HepG2 (cell line): ENCODE data around the gene PSAP. TPM values are rescaled to one million over a fixed set of nuclear protein-coding genes. Genes with fewer than 3 reads are reported as not detected.

Experiments
- ARNTL ChIP-seq: sonication (generic); formaldehyde crosslinking; IDR thresholded peaks from 2 replicates; pipeline ENCODE4 v1.4.0; 2020; ENCODE audit warnings: mild to moderate bottlenecking, missing genetic modification reagents
- CCDC6 ChIP-seq: sonication (generic); formaldehyde crosslinking; IDR thresholded peaks from 2 replicates; pipeline ENCODE4 v1.8.1; 2022; ENCODE audit warnings: mild to moderate bottlenecking, missing genetic modification reagents, moderate library complexity
- EED ChIP-seq: sonication (generic); formaldehyde crosslinking; IDR thresholded peaks from 2 replicates; pipeline ENCODE4 v1.5.0; 2020; ENCODE audit warnings: mild to moderate bottlenecking, missing genetic modification reagents
- ELF3 ChIP-seq: IDR thresholded peaks from 2 replicates; pipeline ENCODE4 v1.6.1; 2016; ENCODE audit warnings: missing genetic modification reagents, missing compliant biosample characterization
- FOXA3 ChIP-seq: IDR thresholded peaks from 2 replicates; pipeline ENCODE4 v1.6.1; 2016; ENCODE audit warnings: missing genetic modification reagents, missing compliant biosample characterization
- HDAC6 ChIP-seq: fragments of 200-600 bp; sonication (generic); IDR thresholded peaks from 2 replicates; pipeline ENCODE4 v1.7.0; 2017; ENCODE audit warnings: mild to moderate bottlenecking, antibody characterized with exemption, low read length, low read depth
- KDM5B ChIP-seq: sonication (generic); formaldehyde crosslinking; IDR thresholded peaks from 2 replicates; pipeline ENCODE4 v1.4.0; 2020; ENCODE audit warnings: missing genetic modification reagents, mild to moderate bottlenecking, borderline replicate concordance
- MED13 ChIP-seq: sonication (generic); formaldehyde crosslinking; IDR thresholded peaks from 2 replicates; pipeline ENCODE4 v1.5.0; 2020; ENCODE audit warnings: missing genetic modification reagents
- MIER2 ChIP-seq: IDR thresholded peaks from 2 replicates; pipeline ENCODE4 v1.6.1; 2016; ENCODE audit warnings: missing biosample characterization, missing genetic modification reagents
- MIER3 ChIP-seq: IDR thresholded peaks from 2 replicates; pipeline ENCODE4 v1.6.1; 2016; ENCODE audit warnings: missing compliant biosample characterization, borderline replicate concordance
- SIN3B ChIP-seq: fragments of 150-350 bp; IDR thresholded peaks from 2 replicates; pipeline ENCODE4 v1.6.1; 2014; ENCODE audit warnings: low read length
- TCF7L2 ChIP-seq: IDR thresholded peaks from 2 replicates; pipeline ENCODE4 v1.6.1; 2011; ENCODE audit warnings: mild to moderate bottlenecking, low read depth, low read length, moderate library complexity
- ZBTB43 ChIP-seq: sonication (generic); formaldehyde crosslinking; conservative IDR thresholded peaks from 2 replicates; pipeline ENCODE4 v1.4.0; 2020; ENCODE audit warnings: missing genetic modification reagents
- ZFP41 ChIP-seq: sonication (generic); formaldehyde crosslinking; IDR thresholded peaks from 2 replicates; pipeline ENCODE4 v1.4.0; 2020; ENCODE audit warnings: mild to moderate bottlenecking, missing genetic modification reagents, borderline replicate concordance
- ZNF607 ChIP-seq: sonication (generic); formaldehyde crosslinking; IDR thresholded peaks from 2 replicates; pipeline ENCODE4 v1.5.1; 2020; ENCODE audit warnings: missing genetic modification reagents, mild to moderate bottlenecking, borderline replicate concordance
- ZNF646 ChIP-seq: sonication (generic); formaldehyde crosslinking; IDR thresholded peaks from 2 replicates; pipeline ENCODE4 v1.9.0; 2021; ENCODE audit warnings: mild to moderate bottlenecking, missing genetic modification reagents
- ZNF776 ChIP-seq: sonication (generic); formaldehyde crosslinking; IDR thresholded peaks from 2 replicates; pipeline ENCODE4 v1.4.0; 2020; ENCODE audit warnings: mild to moderate bottlenecking, missing genetic modification reagents
- ZNF800 ChIP-seq: sonication (generic); formaldehyde crosslinking; IDR thresholded peaks from 2 replicates; pipeline ENCODE4 v1.4.0; 2020; ENCODE audit warnings: missing genetic modification reagents
- ZSCAN12 ChIP-seq: sonication (generic); formaldehyde crosslinking; IDR thresholded peaks from 2 replicates; pipeline ENCODE4 v1.9.0; 2021; ENCODE audit warnings: mild to moderate bottlenecking, missing genetic modification reagents
- polyA plus RNA-seq, 8 experiments: library from polyadenylated mRNA; depleted of rRNA in 3 of 8; stranded (reverse) in 7 of 8; unstranded in 1 of 8; fragments of >200 nt; fragmentation: Illumina TruSeq in 4 of 8; extraction: Trizol in 4 of 8; gene quantifications; 2 replicates each; pipeline versions ENCODE4 v1.2.1 to v1.2.3, GENCODE V29; 2011 to 2016; ENCODE audit warnings: low read depth in 4 of 8, missing spikeins in 1 of 8, mixed read lengths in 1 of 8; ENCODE audit not compliant: insufficient read depth in 1 of 8
- total RNA-seq, 5 experiments: library from RNA; depleted of rRNA; stranded (reverse); fragments of >200 nt; fragmentation: Illumina TruSeq; extraction: Trizol; gene quantifications; 2 replicates each; pipeline ENCODE4 v1.2.3, GENCODE V29; 2016; ENCODE audit warnings: low read depth in 1 of 5

PSAP gene
- total and polyA plus RNA-seq, 2 of the 13 experiments (the other 11 are each of a cell fraction or from before 2014, with no cell fraction given), result 323 to 643 TPM

GRCh38 chr10:71850743-71851464 lies at the start of gene PSAP (continued):
- TF ChIP-seq ZNF607 (CRISPR knock-in tag), result 0 out of 2 replicates have a peak, but pooled peaks have one; percentile 25
- peak; percentile 85 for TF ChIP-seq ARNTL (CRISPR knock-in tag)
- no peak for TF ChIP-seq HDAC6
- TF ChIP-seq CCDC6, result 0 out of 2 replicates have a peak, but pooled peaks have one; percentile 72
- peak; percentile 30; the same call in 1 of the 2 replicates for TF ChIP-seq FOXA3 (CRISPR knock-in tag)
- no peak; the same call in 1 of the 2 replicates for TF ChIP-seq ZBTB43
- TF ChIP-seq ZNF776 (CRISPR knock-in tag), result peak; percentile 10; the same call in 1 of the 2 replicates
- TF ChIP-seq MED13 (CRISPR knock-in tag), result peak; percentile 56; the same call in 1 of the 2 replicates
- TF ChIP-seq TCF7L2, result no peak
- TF ChIP-seq ELF3 (CRISPR knock-in tag), result 0 out of 2 replicates have a peak, but pooled peaks have one; percentile 28
- peak; percentile 71; the same call in 1 of the 2 replicates for TF ChIP-seq ZFP41
- TF ChIP-seq ZSCAN12, result no peak
- TF ChIP-seq MIER2, result peak; percentile 22; the same call in 1 of the 2 replicates
- TF ChIP-seq ZNF646 (CRISPR knock-in tag), result no peak
- TF ChIP-seq EED (CRISPR knock-in tag), result 0 out of 2 replicates have a peak, but pooled peaks have one; percentile 65
- TF ChIP-seq ZNF800, result no peak
- TF ChIP-seq SIN3B, result peak; percentile 64; the same call in 1 of the 2 replicates
- TF ChIP-seq KDM5B (CRISPR knock-in tag), result peak; percentile 53; the same call in 1 of the 2 replicates
- 0 out of 2 replicates have a peak, but pooled peaks have one; percentile 13 for TF ChIP-seq MIER3 (CRISPR knock-in tag)
